Activated CD4-positive, alpha-beta T cell treated with anti-CD3 and anti-CD28 coated beads, Interleukin-2, amount 10 ng/mL, durations not matched to agents 24 days and 14 days (primary cell): Measurements from ENCODE around the gene CENPL. TPM values are rescaled to one million over a fixed set of nuclear protein-coding genes. Genes with fewer than 3 reads are reported as not detected.
"Not testable (repeated sequence)": the region's sequence is repeated elsewhere in the genome, so short reads cannot be mapped to it uniquely, and the experiment has no call there.

Experiments
- DNase-seq: peaks from one replicate; pipeline ENCODE4 v3.0.0; 2022
- H3K27ac Mint-ChIP-seq: one replicate; pipeline ENCODE4 v1.8.0; 2022; ENCODE audit warnings: mild to moderate bottlenecking, mixed read lengths
- H3K27me3 Mint-ChIP-seq: one replicate; pipeline ENCODE4 v1.8.0; 2022; ENCODE audit warnings: mixed read lengths
- H3K36me3 Mint-ChIP-seq: one replicate; pipeline ENCODE4 v1.8.0; 2022; ENCODE audit warnings: low read depth, mild to moderate bottlenecking, mixed read lengths
- H3K4me1 Mint-ChIP-seq: one replicate; pipeline ENCODE4 v1.8.0; 2021; ENCODE audit warnings: mixed read lengths
- H3K4me3 Mint-ChIP-seq: one replicate; pipeline ENCODE4 v1.8.0; 2022; ENCODE audit warnings: mild to moderate bottlenecking, moderate library complexity, mixed read lengths
- H3K9me3 Mint-ChIP-seq: one replicate; pipeline ENCODE4 v1.8.0; 2021; ENCODE audit warnings: mixed read lengths
- intact Hi-C: fragments of 100-400 bp; cut with micrococcal nuclease; formaldehyde crosslinking; loops from one replicate; pipeline ENCODE4 v1.15.1; 2023
- total RNA-seq: library from RNA; stranded (reverse); gene quantifications from 2 replicates; pipeline ENCODE4 v1.2.3, GENCODE V29; 2022

Gene CENPL
- total RNA-seq, 1 donor from 2014 or later, result 23.2 TPM

DNA sequence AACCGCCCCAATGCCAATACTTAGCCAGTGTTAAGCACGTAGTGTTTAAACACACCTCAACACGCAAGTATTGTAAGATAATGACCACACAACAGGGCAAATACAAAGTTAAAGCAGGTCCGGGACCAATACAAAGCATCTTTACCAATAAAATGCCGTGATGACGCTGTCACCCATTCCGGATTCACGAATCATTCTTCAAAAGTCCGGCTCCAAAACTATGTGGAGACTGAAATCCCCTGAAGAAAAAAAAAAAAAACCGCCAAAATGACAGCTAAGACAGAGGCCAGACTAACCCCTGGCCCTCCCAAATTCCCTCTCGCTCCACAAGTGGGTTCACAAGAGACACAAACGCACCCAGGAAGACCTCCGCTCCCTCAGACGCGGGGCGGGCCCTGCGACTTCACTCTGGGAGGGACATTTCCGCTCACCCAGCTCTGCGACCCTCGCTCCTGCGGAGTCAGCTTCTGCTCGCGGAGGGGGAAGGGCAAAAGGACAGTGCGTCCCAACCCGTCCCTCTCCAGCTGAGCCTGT lies 835 bp downstream of the CENPL start:
- peaks cover 46% of the 10 kb centered on the region for H3K4me1 Mint-ChIP-seq
- peak overlapping the region; percentile 99 for H3K4me3 Mint-ChIP-seq
- DNase-seq, result no peak
- peak overlapping the region; percentile 98 for H3K27ac Mint-ChIP-seq
- no peaks in the 10 kb centered on the region for H3K27me3 Mint-ChIP-seq
- intact Hi-C loops, result loop anchor here (1.0 to 2.0 kb wide), 9 partner anchors 44 to 1292 kb away; partner anchors contain the start of genes CACYBP, KLHL20, PRDX6 and RABGAP1L
- H3K9me3 Mint-ChIP-seq, result no peaks in the 10 kb centered on the region
- peaks cover 37% of the 10 kb centered on the region for H3K36me3 Mint-ChIP-seq

DNA sequence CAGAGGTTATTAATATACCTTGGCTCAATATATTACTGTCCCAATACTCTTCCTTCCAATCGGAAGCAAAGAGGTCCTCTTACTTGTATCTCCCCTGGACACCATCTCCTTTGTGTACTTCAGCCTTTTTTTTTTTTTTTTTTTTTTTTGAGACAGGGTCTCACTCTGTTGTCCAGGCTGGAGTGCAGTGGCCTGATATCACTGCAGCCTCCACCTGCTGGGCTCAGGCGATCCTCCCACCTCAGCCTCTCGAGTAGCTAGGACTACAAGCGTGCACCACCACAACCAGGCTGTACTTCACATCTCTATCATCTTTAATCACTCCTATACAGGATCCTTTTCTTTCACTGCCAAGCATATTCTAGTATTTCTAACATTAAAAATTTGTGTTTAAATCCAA lies 3.0 kb downstream of the CENPL start:
- Mint-ChIP-seq H3K4me3 (no peak overlapping the region), H3K36me3 (peaks cover 45% of the 10 kb centered on the region), H3K27ac (no peak overlapping the region), H3K9me3 (no peaks in the 10 kb centered on the region), H3K4me1 (peaks cover 38% of the 10 kb centered on the region), H3K27me3 (no peaks in the 10 kb centered on the region)
- intact Hi-C loops, result no loop called here
- no peak for DNase-seq

DNA sequence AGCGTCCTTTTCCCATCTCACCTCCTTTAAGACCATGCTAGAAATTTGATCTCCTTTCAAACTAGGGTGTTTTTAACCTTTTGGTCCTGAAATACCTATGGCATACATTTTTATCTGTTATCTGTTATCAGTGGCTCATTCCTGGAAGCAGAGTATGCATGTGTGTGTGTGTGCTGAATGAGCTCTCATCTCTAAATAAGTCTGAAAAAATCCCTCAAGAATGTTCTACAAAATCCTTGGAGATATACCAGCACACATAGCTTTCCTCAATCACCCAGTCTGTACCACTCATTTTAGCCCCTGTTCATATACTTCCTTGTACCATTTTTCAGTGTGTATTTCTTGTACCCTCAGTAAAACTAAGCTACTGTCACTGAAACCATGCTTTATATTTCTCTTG lies 6.2 kb downstream of the CENPL start:
- Mint-ChIP-seq H3K9me3 (no peaks in the 10 kb centered on the region), H3K4me3 (no peak overlapping the region), H3K4me1 (peaks cover 53% of the 10 kb centered on the region), H3K27me3 (no peaks in the 10 kb centered on the region), H3K36me3 (peaks cover 58% of the 10 kb centered on the region), H3K27ac (no peak overlapping the region)
- intact Hi-C loops, result no loop called here
- DNase-seq, result no peak

DNA sequence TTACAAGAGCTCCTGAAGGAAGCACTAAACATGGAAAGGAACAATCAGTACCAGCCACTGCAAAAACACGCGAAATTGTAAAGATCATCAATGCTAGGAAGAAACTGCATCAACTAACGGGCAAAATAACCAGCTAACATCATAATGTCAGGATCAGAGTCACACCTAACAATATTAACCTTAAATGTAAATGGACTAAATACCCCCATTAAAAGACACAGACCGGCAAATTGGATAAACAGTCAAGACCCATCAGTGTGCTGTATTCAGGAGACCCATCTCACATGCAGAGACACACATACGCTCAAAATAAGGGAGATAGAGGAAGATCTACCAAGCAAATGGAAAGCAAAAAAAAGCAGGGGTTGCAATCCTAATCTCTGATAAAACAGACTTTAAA lies 11.0 kb downstream of the CENPL start:
- H3K27me3 Mint-ChIP-seq, H3K4me3 Mint-ChIP-seq, DNase-seq, H3K9me3 Mint-ChIP-seq, H3K27ac Mint-ChIP-seq, intact Hi-C loops: not testable (repeated sequence)
- peaks cover 42% of the 10 kb centered on the region for H3K4me1 Mint-ChIP-seq
- H3K36me3 Mint-ChIP-seq, result peaks cover 59% of the 10 kb centered on the region

DNA sequence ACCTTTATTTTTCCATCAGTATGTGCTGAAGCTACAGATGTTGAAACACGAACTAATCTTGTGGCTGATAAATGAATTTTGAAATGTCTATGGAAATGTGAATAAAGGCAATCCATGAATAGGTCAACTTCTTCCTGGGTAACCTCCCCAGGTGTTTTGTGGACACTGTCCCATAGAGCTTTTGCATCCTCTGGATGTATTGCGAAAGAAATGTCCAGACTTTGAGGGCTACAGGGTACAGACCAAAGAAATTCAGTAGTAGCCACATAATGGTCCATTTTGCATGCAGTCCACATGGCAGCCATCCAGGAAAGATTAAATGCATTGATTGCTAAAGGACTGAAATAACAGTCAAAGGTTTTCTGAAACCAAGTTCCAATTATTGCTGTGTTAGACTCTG lies 21.7 kb downstream of the CENPL start:
- H3K27me3 Mint-ChIP-seq, result no peaks in the 10 kb centered on the region
- no peaks in the 10 kb centered on the region for H3K4me1 Mint-ChIP-seq
- intact Hi-C loops, result no loop called here
- no peak overlapping the region for H3K27ac Mint-ChIP-seq
- no peak overlapping the region for H3K4me3 Mint-ChIP-seq
- DNase-seq, result no peak
- no peaks in the 10 kb centered on the region for H3K9me3 Mint-ChIP-seq
- peaks cover 46% of the 10 kb centered on the region for H3K36me3 Mint-ChIP-seq

DNA sequence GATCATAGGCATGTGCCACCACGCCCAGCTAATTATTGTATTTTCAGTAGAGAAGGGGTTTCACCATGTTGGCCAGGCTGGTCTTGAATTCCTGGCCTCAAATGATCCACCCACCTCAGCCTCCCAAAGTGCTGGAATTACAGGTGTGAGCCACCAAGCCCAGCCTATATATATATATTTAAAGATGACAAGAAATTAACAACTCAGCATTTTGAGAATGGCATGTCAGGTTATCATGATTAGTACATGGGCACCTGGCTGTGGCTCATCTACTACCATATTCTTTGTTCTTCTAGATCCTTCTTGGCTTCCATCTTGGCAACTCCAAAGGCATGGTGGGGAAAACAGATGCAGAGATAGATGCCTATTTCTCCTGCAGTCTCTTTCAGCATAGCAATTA lies 24.7 kb downstream of the CENPL start:
- not testable (repeated sequence) for H3K4me1 Mint-ChIP-seq, H3K27me3 Mint-ChIP-seq

DNA sequence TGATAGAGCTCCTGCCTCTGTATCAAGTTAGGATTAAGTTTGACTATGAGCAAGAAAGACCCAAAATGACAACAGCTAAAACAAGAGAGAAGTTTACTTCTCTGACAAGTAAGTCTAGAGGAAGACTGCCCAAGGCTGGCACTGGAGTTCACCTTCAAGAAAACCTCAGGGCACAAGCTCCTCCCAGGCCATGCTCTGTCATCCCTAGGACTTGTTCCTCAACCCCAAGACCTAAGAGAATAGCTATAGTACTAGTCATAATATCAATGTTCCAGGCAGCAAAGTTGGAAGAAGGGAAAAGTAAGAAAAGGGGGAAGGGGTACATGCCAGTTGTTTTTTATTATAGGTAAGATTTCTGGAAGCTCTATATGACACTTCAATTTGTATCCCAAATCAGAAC lies 26.6 kb downstream of the CENPL start:
- no peaks in the 10 kb centered on the region for H3K4me1 Mint-ChIP-seq
- H3K27me3 Mint-ChIP-seq, result no peaks in the 10 kb centered on the region
- no peak overlapping the region for H3K27ac Mint-ChIP-seq
- H3K9me3 Mint-ChIP-seq, result no peaks in the 10 kb centered on the region
- H3K36me3 Mint-ChIP-seq, result peaks cover 36% of the 10 kb centered on the region
- no peak overlapping the region for H3K4me3 Mint-ChIP-seq
- DNase-seq, result no peak
- intact Hi-C loops, result no loop called here

More for the DNA sequence above, 24.7 kb downstream of the CENPL start:
- H3K27ac Mint-ChIP-seq, H3K4me3 Mint-ChIP-seq, DNase-seq, intact Hi-C loops, H3K9me3 Mint-ChIP-seq: not testable (repeated sequence)
- H3K36me3 Mint-ChIP-seq, result peaks cover 43% of the 10 kb centered on the region

DNA sequence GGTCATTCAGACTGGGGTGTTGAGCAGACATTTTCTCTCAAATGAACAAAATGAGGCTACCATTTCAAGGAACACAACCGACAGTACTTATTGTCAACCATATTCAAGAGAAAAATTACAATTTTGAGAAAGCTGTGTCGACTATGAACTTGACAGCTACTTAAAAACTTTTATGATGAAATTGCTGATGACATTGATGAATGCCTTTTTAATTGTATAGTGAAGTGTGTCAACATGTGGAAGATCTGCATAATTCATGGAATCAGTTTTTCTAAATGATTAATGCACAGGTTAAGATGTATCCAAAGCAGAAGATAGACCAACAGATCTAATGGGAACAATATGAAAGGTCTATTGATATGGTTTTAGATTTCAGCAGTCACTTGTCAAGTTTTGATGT lies 34.8 kb downstream of the CENPL start:
- no peaks in the 10 kb centered on the region for H3K9me3 Mint-ChIP-seq
- no peak overlapping the region for H3K27ac Mint-ChIP-seq
- H3K4me3 Mint-ChIP-seq, result no peak overlapping the region
- H3K36me3 Mint-ChIP-seq, result peaks cover 17% of the 10 kb centered on the region
- no peaks in the 10 kb centered on the region for H3K27me3 Mint-ChIP-seq
- no peak for DNase-seq
- intact Hi-C loops, result no loop called here
- peaks cover 1% of the 10 kb centered on the region for H3K4me1 Mint-ChIP-seq

DNA sequence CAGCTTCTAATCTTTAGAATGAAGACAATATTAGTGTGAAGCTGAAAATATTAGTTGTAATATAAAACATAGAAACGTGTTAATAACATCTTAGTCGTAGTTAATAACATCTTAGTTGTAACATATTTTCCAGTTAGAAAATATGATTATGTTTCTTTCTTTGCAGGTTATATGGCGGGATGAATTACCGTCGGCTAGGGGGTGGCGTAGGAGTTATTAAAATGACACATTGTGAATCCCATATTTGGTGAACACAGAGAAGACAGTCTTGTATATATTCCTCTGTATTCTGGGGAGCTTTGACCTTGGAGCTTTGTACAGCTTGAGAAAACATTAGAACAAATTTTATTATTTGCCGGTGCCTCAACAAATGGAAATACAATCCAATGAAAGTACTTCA lies 39.7 kb downstream of the CENPL start:
- no peak overlapping the region for H3K4me3 Mint-ChIP-seq
- no peak for DNase-seq
- no peaks in the 10 kb centered on the region for H3K9me3 Mint-ChIP-seq
- intact Hi-C loops, result no loop called here
- H3K4me1 Mint-ChIP-seq, result peaks cover 1% of the 10 kb centered on the region
- no peaks in the 10 kb centered on the region for H3K27me3 Mint-ChIP-seq
- H3K36me3 Mint-ChIP-seq, result peaks cover 34% of the 10 kb centered on the region
- H3K27ac Mint-ChIP-seq, result no peak overlapping the region

DNA sequence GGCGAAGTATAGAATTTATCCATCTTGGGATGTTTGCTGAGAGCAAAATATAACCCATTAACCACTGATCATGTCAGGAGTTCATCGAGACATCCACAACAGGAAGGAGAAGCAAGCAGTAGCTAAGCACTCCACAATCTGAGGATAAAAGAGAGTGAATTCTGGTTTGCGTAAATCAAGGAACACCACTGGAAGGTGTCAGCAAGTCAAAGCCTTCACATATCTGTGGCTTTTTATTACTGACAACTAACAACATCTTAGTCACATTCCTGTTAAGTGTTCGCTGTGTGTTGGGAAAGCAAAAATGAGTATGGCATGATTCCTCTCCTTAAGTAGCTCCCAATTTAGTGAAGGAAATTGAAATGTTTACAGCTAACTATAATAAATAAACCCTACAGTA lies 44.7 kb downstream of the CENPL start:
- Mint-ChIP-seq H3K27me3 (no peaks in the 10 kb centered on the region), H3K27ac (no peak overlapping the region), H3K9me3 (no peaks in the 10 kb centered on the region), H3K4me1 (no peaks in the 10 kb centered on the region), H3K4me3 (no peak overlapping the region), H3K36me3 (peaks cover 62% of the 10 kb centered on the region)
- intact Hi-C loops, result no loop called here
- DNase-seq, result no peak

DNA sequence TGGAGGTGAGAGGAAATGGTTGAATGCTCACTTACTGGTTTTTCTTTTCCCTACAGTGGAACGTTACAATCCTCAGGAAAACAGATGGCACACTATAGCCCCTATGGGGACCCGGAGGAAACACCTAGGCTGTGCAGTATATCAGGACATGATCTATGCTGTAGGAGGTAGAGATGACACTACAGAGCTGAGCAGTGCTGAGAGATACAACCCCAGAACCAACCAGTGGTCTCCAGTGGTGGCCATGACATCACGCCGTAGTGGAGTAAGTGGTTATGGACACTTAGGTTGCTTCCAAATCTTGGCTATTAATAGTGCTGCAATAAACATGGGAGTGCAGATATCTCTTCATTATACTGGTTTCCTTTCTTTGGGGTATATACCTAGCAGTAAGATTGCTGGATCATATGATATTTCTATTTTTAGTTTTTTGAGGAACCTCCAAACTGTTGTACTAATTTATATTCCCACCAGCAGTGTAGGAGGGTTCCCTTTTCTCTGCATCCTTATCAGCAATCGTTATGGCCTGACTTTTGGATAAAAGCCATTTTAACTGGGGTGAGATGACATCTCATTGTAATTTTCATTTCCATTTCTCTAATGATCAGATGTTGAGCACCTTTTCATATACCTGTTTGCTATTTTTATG lies 49.0 kb downstream of the CENPL start:
- H3K27ac Mint-ChIP-seq, result no peak overlapping the region
- H3K36me3 Mint-ChIP-seq, result peaks cover 41% of the 10 kb centered on the region
- no peaks in the 10 kb centered on the region for H3K9me3 Mint-ChIP-seq
- no peak for DNase-seq
- H3K4me1 Mint-ChIP-seq, result no peaks in the 10 kb centered on the region
- H3K27me3 Mint-ChIP-seq, result no peaks in the 10 kb centered on the region
- intact Hi-C loops, result no loop called here
- H3K4me3 Mint-ChIP-seq, result no peak overlapping the region

DNA sequence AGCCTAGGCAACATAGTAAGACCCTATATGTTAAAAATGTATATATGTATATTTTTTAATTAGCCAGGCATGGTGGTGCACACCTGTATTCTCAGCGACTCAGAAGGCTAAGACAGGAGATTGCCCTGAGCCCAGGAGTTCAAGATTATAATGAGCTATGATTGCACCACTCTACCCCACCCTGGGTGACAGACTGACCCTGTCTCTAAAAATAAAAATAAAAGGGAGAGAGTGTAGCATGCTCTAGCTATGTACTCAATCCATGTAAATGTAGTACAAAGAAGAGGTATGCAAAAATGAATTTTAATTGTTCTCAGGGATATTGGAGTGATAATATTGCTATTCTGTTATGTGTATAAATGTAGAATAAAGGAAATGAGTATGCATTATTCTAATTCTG lies 53.1 kb downstream of the CENPL start:
- H3K4me1 Mint-ChIP-seq, result no peaks in the 10 kb centered on the region
- intact Hi-C loops, result no loop called here

DNA sequence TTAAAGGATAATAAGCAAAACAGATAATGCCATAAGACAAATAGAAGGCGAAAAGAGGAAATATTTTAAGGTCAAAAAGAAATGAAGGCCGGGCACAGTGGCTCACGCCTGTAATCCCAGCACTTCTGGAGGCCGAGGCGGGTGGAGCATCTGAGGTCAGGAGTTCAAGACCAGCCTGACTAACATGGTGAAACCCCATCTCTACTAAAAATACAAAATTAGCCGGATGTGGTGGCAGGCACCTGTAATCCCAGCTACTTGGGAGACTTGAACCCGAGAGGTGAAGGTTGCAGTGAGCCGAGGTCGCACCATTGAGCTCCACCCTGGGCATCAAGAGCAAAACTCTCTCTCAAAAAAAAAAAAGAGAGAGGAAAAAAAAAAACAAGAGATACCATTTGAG lies 54.4 kb downstream of the CENPL start:
- H3K27ac Mint-ChIP-seq, H3K27me3 Mint-ChIP-seq, DNase-seq, H3K4me3 Mint-ChIP-seq, intact Hi-C loops, H3K4me1 Mint-ChIP-seq, H3K9me3 Mint-ChIP-seq: not testable (repeated sequence)
- H3K36me3 Mint-ChIP-seq, result peaks cover 20% of the 10 kb centered on the region

More for the DNA sequence above, 53.1 kb downstream of the CENPL start:
- DNase-seq, result no peak
- no peaks in the 10 kb centered on the region for H3K9me3 Mint-ChIP-seq
- H3K27ac Mint-ChIP-seq, result no peak overlapping the region
- H3K4me3 Mint-ChIP-seq, result no peak overlapping the region
- no peaks in the 10 kb centered on the region for H3K27me3 Mint-ChIP-seq
- H3K36me3 Mint-ChIP-seq, result peaks cover 31% of the 10 kb centered on the region

DNA sequence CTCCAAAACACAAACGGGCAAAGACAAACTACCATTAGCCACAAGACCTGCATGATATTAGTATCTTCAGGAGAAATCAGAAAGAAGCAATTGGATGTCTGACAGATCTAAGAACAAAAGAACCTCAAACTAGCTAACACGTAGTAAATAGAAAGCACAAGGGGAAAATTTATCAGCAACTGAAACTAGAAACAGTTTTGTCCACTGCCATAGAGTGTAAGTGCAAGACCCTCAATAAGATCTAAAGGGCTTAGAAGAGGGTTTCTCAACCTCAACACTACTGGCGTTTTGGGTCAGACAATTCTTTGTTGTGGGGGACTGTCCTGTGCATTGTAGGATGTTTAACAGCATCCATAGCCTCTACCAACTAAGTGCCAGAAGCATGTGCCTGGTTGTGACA lies 55.9 kb downstream of the CENPL start:
- Mint-ChIP-seq H3K4me3 (no peak overlapping the region), H3K27me3 (no peaks in the 10 kb centered on the region), H3K27ac (no peak overlapping the region), H3K36me3 (peaks cover 24% of the 10 kb centered on the region), H3K9me3 (peaks cover 7% of the 10 kb centered on the region), H3K4me1 (no peaks in the 10 kb centered on the region)
- intact Hi-C loops, result no loop called here
- DNase-seq, result no peak

DNA sequence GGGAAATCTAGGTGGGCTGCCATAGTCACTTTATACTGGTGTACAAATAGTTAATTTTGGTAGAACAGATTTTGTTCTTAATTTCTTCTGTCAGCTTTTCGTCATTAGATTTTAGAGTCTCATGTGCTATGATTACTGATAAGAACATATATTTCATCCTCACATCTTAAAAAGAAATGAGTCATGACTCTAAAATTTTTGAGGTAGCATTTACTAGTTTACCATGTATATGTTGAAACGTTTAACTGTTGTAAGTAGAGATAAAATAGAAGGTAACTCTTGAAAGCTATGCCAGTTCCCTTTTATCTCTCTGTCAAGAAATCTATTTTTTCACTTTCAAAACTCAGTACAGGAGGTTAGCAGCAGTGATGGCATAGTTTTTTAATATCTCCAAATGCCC lies 56.5 kb downstream of the CENPL start:
- no peaks in the 10 kb centered on the region for H3K27me3 Mint-ChIP-seq
- DNase-seq, result no peak
- intact Hi-C loops, result no loop called here
- H3K36me3 Mint-ChIP-seq, result peaks cover 29% of the 10 kb centered on the region
- no peak overlapping the region for H3K27ac Mint-ChIP-seq
- H3K4me1 Mint-ChIP-seq, result no peaks in the 10 kb centered on the region
- no peak overlapping the region for H3K4me3 Mint-ChIP-seq
- H3K9me3 Mint-ChIP-seq, result peaks cover 8% of the 10 kb centered on the region
